Heart left ventricle (tissue), 16 donors: Measurements from ENCODE around the gene NNMT. TPM values are rescaled to one million over a fixed set of nuclear protein-coding genes. Genes with fewer than 3 reads are reported as not detected.

Source experiments
- ATAC-seq, 4 donors: fragments of 200-7000 bp; cut with Tn5 transposase; one replicate each; pipeline ENCODE4 v1.9.1; 2020 to 2022; ENCODE audit warnings: moderate library complexity in 4 of 4, mild to moderate bottlenecking in 3 of 4, moderate number of reproducible peaks in 1 of 4
- DNase-seq, 5 donors: peaks; one replicate each; pipeline ENCODE4 v3.0.0-alpha.2; 2020
- H3K27ac ChIP-seq, 12 donors: fragments of 200-600 bp; sonication (generic) in 4 of 12; one replicate each; pipeline versions ENCODE4 v1.5.0 to v1.8.0; 2016 to 2022; ENCODE audit warnings: mild to moderate bottlenecking in 2 of 12
- H3K27me3 ChIP-seq, 9 donors: fragments of 200-600 bp; sonication (generic) in 2 of 9; one replicate each; pipeline versions ENCODE4 v1.5.1 to v1.8.0; 2016 to 2022; ENCODE audit warnings: mild to moderate bottlenecking in 3 of 9
- H3K36me3 ChIP-seq, 9 donors: fragments of 200-600 bp; sonication (generic) in 2 of 9; one replicate each; pipeline versions ENCODE4 v1.5.0 to v1.8.0; 2018 to 2022; ENCODE audit warnings: mild to moderate bottlenecking in 2 of 9
- H3K4me1 ChIP-seq, 12 donors: fragments of 200-600 bp; sonication (generic) in 4 of 12; one replicate each; pipeline versions ENCODE4 v1.5.0 to v1.8.0; 2016 to 2022; ENCODE audit warnings: mild to moderate bottlenecking in 3 of 12
- H3K4me3 ChIP-seq, 12 donors: fragments of 200-600 bp; sonication (generic) in 4 of 12; one replicate each; pipeline versions ENCODE4 v1.5.0 to v1.8.0; 2017 to 2022; ENCODE audit warnings: mild to moderate bottlenecking in 9 of 12, moderate library complexity in 4 of 12
- H3K9me3 ChIP-seq, 12 donors: fragments of 200-600 bp; sonication (generic) in 4 of 12; one replicate each; pipeline versions ENCODE4 v1.5.0 to v1.8.0; 2016 to 2022; ENCODE audit warnings: mild to moderate bottlenecking in 1 of 12
- POLR2A ChIP-seq, 2 donors: fragments of 450-650 bp; IDR thresholded peaks; one replicate each; pipeline ENCODE4 v1.6.1; 2017; ENCODE audit warnings: antibody characterized with exemption in 2 of 2, mild to moderate bottlenecking in 2 of 2, moderate library complexity in 2 of 2
- WGBS, 4 donors: extraction: QIAGEN DNeasy Blood & Tissue Kit in 2 of 4; methylation state at CpG; one replicate each; pipeline versions ENCODE4 v1.1.5 to v1.1.7; 2013 to 2018; 5-methylcytosine and 5-hydroxymethylcytosine counted together
- intact Hi-C, 10 donors: fragments of 100-400 bp; cut with DNase I; formaldehyde crosslinking; loops; one replicate each; pipeline versions ENCODE4 v1.11.1 to v1.14.2; 2022
- polyA plus RNA-seq, 2 donors: library from polyadenylated mRNA; stranded (reverse); fragments of 200-250 nt; gene quantifications; one replicate each; pipeline ENCODE4 v1.2.3, GENCODE V29; 2013
- total RNA-seq, 9 donors: library from RNA; depleted of rRNA in 2 of 9; stranded (reverse); fragments of >200 nt in 2 of 9; fragmentation: NEBNext Ultra II Directional in 3 of 9; extraction: Animal tissue kit (Norgen Biotek cat#: 25700) in 3 of 9; gene quantifications; one replicate each; pipeline versions ENCODE4 v1.1.0 to v1.2.4, GENCODE V29; 2016 to 2023
- TF ChIP-seq, protein P1 (sequence below), 12 donors: fragments of 200-600 bp; sonication (generic) in 4 of 12; IDR thresholded peaks; one replicate each; pipeline versions ENCODE4 v1.5.0 to v1.8.0; 2018 to 2022; ENCODE audit warnings: antibody characterized with exemption in 12 of 12, mild to moderate bottlenecking in 5 of 12
- donor health status: ischemic (EF 13 %, LVEDD 7.1; RV severe dilation, severe dysfunction).
- donor health status: healthy with polysubstance abuse.
- donor health status: DM: no; HTN: yes; CAD: no.
- donor health status: DM: no; HTN: no; CAD: no.
- donor health status: ischemic (EF 25% LVEDD 6.9; RV normal size, moderate dysfunction).
- donor health status: ischemic (EF 25% LVEDD 5.7; RV mildly dilated, moderate dysfunction).
- donor health status: healthy.
- donor health status: DM: yes; HTN: yes; CAD: no.
- donor health status: ischemic (EF 35%, LVEDD 5.7; RV mildly dilated, moderate dysfunction).
- donor health status: nonischemic (EF 11% LVEDD 7.7; RV severe dilation, severe dysfunction).
- donor health status: DM: yes; HTN: yes; CAD: no.
- donor health status: PGD.
- donor health status: ischemic (EF 29% LVEDD 5.4; RV normal size, mild dysfunction).
- donor health status: nonischemic (EF 23%, LVEDD 6.1; RV moderate dilation, normal function).

Gene NNMT
- total and polyA plus RNA-seq, 11 donors = 12.4 to 146 (median 27.9) TPM

- peaks cover 0 to 76% (median 48%) of the 10 kb centered on the region in 12 donors for H3K4me1 ChIP-seq
- intact Hi-C loops = loop anchor here in 8 of 10 donors (5.0 to 10.0 kb wide), 6 partner anchors 57 to 202 kb away; partner anchors contain the start of gene ZBTB16 (in 1 of the 8)
- no peak for ATAC-seq
- WGBS, 4 donors = 77 to 85% (median 80%) methylated on average over 8 to 12 of the region's 12 CpGs
- H3K27ac ChIP-seq = peak overlapping the region in 9 of 12 donors; percentile 56 to 85 (median 79)
- no peak for TF ChIP-seq POLR2A (IDR thresholded peaks at IDR 0.05)
- TF ChIP-seq, protein P1, sequence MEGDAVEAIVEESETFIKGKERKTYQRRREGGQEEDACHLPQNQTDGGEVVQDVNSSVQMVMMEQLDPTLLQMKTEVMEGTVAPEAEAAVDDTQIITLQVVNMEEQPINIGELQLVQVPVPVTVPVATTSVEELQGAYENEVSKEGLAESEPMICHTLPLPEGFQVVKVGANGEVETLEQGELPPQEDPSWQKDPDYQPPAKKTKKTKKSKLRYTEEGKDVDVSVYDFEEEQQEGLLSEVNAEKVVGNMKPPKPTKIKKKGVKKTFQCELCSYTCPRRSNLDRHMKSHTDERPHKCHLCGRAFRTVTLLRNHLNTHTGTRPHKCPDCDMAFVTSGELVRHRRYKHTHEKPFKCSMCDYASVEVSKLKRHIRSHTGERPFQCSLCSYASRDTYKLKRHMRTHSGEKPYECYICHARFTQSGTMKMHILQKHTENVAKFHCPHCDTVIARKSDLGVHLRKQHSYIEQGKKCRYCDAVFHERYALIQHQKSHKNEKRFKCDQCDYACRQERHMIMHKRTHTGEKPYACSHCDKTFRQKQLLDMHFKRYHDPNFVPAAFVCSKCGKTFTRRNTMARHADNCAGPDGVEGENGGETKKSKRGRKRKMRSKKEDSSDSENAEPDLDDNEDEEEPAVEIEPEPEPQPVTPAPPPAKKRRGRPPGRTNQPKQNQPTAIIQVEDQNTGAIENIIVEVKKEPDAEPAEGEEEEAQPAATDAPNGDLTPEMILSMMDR (IDR thresholded peaks at IDR 0.05) = no peak
- no peaks in the 10 kb centered on the region for H3K27me3 ChIP-seq
- H3K9me3 ChIP-seq = no peaks in the 10 kb centered on the region
- peaks cover 0 to 8% (median 0%) of the 10 kb centered on the region in 9 donors for H3K36me3 ChIP-seq
- no peak for DNase-seq
- H3K4me3 ChIP-seq = peak overlapping the region in 1 of 12 donors; percentile 36
Measured at GRCh38 chr11:114259551-114259983, 36.6 kb upstream of the NNMT start.

DNA sequence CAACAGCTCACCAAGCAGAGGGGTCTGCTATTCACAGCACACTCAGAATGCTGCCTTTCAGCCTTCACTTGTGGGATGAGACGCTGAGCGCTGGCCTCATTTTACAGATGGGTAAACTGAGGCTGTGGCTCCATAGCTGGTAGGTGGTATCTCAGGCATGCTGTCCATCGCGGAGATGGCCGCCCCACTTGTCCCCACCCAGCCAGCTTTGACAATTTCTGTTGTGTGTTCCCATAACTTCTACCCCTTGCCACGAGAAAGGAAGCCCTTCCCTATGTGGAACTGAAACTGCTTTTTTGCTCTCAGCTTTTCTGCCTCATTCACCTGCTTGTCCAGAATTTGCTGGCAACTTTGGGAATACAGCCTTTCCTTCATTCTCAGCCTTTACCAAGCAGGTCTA is 36.1 kb upstream of the NNMT start:
- peaks cover 0 to 72% (median 48%) of the 10 kb centered on the region in 12 donors for H3K4me1 ChIP-seq
- intact Hi-C loops = loop anchor here (1.0 to 10.0 kb wide), 13 partner anchors 63 to 455 kb away; partner anchors contain the start of gene ZBTB16 (in 6 of the 10)
- H3K4me3 ChIP-seq = peak overlapping the region in 1 of 12 donors; percentile 8
- H3K27me3 ChIP-seq = no peaks in the 10 kb centered on the region
- 84 to 90% (median 89%) methylated on average over 6 of the region's 6 CpGs for WGBS, 4 donors
- no peaks in the 10 kb centered on the region for H3K9me3 ChIP-seq
- TF ChIP-seq POLR2A (IDR thresholded peaks at IDR 0.05) = no peak
- TF ChIP-seq, protein P1 (IDR thresholded peaks at IDR 0.05) = no peak
- no peak for ATAC-seq
- no peak for DNase-seq
- H3K36me3 ChIP-seq = peaks cover 0 to 8% (median 0%) of the 10 kb centered on the region in 9 donors
- peak overlapping the region in 7 of 12 donors; percentile 6 to 85 (median 80) for H3K27ac ChIP-seq

- Histone ChIP-seq H3K4me3 (peak overlapping the region in 1 of 12 donors; percentile 8), H3K27ac (peak overlapping the region in 6 of 12 donors; percentile 4 to 85 (median 78)), H3K4me1 (peaks cover 0 to 69% (median 48%) of the 10 kb centered on the region in 12 donors), H3K9me3 (no peaks in the 10 kb centered on the region), H3K36me3 (peaks cover 0 to 8% (median 0%) of the 10 kb centered on the region in 9 donors), H3K27me3 (no peaks in the 10 kb centered on the region)
- ATAC-seq (peak in 3 of 4 donors; percentile 1 to 3 (median 1)), DNase-seq (peak in 1 of 5 donors; percentile 40)
- TF ChIP-seq POLR2A (IDR thresholded peaks at IDR 0.05) = no peak
- TF ChIP-seq, protein P1 (IDR thresholded peaks at IDR 0.05) = no peak
- intact Hi-C loops = loop anchor here (1.0 to 10.0 kb wide), 13 partner anchors 63 to 456 kb away; partner anchors contain the start of gene ZBTB16 (in 6 of the 10)
- 49 to 89% (median 56%) methylated on average over 4 to 9 of the region's 9 CpGs for WGBS, 4 donors
Measured at GRCh38 chr11:114260483-114260882, 35.7 kb upstream of the NNMT start.

GRCh38 chr11:114261791-114262190 is 34.4 kb upstream of the NNMT start:
- ATAC-seq (no peak), DNase-seq (no peak)
- Histone ChIP-seq H3K36me3 (no peaks in the 10 kb centered on the region), H3K27me3 (no peaks in the 10 kb centered on the region), H3K4me1 (peaks cover 0 to 58% (median 43%) of the 10 kb centered on the region in 12 donors), H3K4me3 (no peak overlapping the region), H3K9me3 (no peaks in the 10 kb centered on the region), H3K27ac (peak overlapping the region in 1 of 12 donors; percentile 80)
- intact Hi-C loops = loop anchor here (1.0 to 10.0 kb wide), 17 partner anchors 64 to 457 kb away; partner anchors contain the start of gene ZBTB16 (in 6 of the 10)
- 76 to 88% (median 80%) methylated on average over 7 of the region's 7 CpGs for WGBS, 4 donors
- TF ChIP-seq, protein P1 (IDR thresholded peaks at IDR 0.05) = no peak
- no peak for TF ChIP-seq POLR2A (IDR thresholded peaks at IDR 0.05)
